Measurements from ENCODE around the gene PRR5.

- TF ChIP-seq POLR2A (IDR thresholded peaks at IDR 0.05): no peak
- no peak for TF ChIP-seq CTCF (IDR thresholded peaks at IDR 0.05)
These were observed 81.6 kb downstream of the PRR5 start for GRCh38 chr22:44783581-44783980.
